Measurements from ENCODE around the gene DNAJB2.

DNAJB2 gene

GRCh38 chr2:219279151-219279915 lies at the start of gene DNAJB2:
TSS of gene DNAJB2 (plus strand) at chr2:219279366. CDS start at chr2:219279834, 468 bp downstream.
- peak; percentile 99 for DNase-seq (ENCODE audit: low read depth)

- peak; percentile 35 for DNase-seq (ENCODE audit: low read depth)
Observed at GRCh38 chr2:219230059-219230540, 49.1 kb upstream of the DNAJB2 start.

DNA sequence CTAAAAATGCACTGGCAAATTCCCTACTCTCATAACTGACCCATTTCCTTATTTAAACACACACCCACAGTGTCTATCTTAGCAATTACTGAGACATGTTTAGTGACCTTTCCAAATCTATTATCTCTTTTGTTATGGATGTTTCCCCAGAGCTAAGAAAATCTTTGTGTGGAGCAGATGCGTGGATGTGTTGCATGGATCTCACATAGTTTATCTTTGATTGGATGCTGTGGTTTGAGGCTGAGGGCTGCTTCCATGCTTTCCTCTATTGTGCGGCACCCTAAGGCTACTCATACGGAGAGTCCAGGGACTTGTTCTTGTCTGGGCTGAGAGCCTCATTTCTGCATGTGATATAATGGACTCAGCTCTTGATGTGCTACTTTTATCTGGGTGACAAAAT lies 44.8 kb upstream of the DNAJB2 start:
- DNase-seq (ENCODE audit: low read depth): no peak

- DNase-seq (ENCODE audit: low read depth): peak; percentile 60
Observed at GRCh38 chr2:219243291-219243761, 35.8 kb upstream of the DNAJB2 start.

GRCh38 chr2:219244789-219245147 lies 34.4 kb upstream of the DNAJB2 start:
- no peak for DNase-seq (ENCODE audit: low read depth)

DNA sequence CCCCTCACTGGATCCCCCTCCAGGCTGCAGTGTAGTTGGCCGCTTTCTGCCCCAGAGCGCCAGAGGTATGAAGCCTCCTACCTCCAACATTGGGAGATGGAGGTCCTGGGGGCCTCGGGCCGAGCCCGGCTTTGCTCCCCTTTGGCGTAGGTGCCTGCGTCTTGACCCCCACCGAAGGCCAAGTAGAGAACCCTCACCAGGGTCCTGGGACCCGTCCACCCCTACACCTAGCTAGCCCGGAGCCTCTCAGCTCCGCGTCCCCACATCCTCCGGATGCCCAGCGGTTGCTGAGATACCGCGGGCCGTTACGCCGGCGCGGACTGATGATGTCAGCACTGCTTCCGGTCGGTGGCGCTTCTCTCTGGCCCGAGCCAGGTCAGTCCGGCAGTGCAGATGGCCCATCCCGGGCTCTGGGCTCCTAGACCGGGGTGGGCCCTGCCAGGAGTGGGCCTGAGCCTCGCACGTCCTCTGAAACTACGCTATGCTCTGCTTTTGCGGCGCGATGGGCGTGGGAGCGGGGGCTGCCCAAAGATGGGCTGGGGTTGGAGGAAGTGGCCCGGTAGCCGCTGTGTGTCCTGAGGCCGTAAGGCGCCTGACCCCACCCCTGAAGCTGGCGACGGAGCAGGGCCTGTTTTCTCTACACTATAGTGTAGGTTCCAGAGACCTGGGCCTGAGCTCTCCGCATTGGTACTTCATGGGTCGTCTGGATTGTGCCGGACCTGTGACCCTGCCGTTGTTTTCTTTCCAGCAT lies 33.8 kb upstream of the DNAJB2 start, which contains the start of the genes GLB1L and STK16:
TSS of gene GLB1L (minus strand) at position 297 of the 751 bp plus-strand sequence. CDS start 1,871 bp downstream, outside the sequence.
TSS of gene STK16 (plus strand) at position 332 of the 751 bp plus-strand sequence. CDS start 521 bp downstream, outside the sequence.
- DNase-seq (ENCODE audit: low read depth): peak; percentile 87

DNA sequence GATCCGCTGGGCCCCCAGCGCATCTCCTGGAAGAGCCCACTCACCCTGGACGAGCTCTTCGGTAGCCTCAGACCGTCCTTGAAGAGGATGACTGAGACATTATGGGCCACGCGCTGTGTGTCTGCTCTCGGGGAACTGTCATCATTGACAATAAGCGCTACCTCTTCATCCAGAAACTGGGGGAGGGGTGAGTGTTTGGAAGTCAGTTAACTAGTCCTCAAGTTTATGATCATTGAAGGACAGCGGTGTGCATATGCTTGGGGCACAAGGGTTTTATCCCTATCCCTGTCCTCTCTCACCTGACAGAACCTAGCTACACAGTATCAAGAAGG lies 33.3 kb upstream of the DNAJB2 start:
- DNase-seq (ENCODE audit: low read depth): no peak

DNA sequence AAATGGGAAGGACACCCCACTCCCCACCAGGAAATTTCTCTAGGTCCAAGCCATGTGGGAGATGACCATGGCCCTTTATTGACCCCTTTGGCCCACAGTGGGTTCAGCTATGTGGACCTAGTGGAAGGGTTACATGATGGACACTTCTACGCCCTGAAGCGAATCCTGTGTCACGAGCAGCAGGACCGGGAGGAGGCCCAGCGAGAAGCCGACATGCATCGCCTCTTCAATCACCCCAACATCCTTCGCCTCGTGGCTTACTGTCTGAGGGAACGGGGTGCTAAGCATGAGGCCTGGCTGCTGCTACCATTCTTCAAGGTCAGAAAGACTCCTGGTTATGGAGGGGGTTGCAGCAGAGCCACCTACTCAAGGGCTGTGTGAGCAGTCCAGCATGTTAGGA lies 32.6 kb upstream of the DNAJB2 start:
- DNase-seq (ENCODE audit: low read depth): no peak

DNA sequence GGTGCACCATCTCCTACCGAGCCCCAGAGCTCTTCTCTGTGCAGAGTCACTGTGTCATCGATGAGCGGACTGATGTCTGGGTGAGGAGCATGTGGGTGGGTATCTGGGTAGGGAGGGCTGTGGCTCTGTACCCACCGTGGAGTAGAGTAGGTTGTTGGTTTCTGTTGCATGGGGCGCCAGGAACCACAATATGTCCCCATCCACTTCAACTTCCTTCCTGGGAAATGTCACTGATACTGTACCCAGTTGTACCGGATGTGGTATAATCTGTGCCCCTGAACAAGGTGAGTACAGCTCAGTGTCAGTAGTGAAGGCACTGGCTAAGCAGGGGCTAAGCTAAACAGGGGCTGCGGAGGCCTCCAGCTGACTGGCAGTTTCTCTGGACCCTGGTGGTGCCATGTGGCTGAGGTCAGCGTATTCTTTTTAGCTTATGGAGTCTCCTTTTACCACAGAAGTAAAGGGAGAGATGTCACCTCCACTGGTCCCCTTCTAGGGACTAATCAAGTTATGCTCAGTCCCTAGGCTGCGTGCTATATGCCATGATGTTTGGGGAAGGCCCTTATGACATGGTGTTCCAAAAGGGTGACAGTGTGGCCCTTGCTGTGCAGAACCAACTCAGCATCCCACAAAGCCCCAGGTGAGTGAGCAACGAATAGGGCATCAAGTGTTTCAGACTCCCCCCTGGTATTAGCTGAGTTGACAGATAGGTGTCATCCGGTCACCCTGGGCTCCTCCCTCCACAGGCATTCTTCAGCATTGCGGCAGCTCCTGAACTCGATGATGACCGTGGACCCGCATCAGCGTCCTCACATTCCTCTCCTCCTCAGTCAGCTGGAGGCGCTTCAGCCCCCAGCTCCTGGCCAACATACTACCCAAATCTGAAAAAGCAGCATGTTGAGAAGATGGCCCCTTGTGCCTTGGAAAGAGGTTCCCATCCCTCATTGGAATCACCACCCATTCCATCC lies 31.2 kb upstream of the DNAJB2 start:
- no peak for DNase-seq (ENCODE audit: low read depth)

- no peak for DNase-seq (ENCODE audit: low read depth)
Observed at GRCh38 chr2:219248845-219249202, 30.3 kb upstream of the DNAJB2 start.

- DNase-seq (ENCODE audit: low read depth): peak; percentile 84
Observed at GRCh38 chr2:219249203-219249980, 29.8 kb upstream of the DNAJB2 start.

DNA sequence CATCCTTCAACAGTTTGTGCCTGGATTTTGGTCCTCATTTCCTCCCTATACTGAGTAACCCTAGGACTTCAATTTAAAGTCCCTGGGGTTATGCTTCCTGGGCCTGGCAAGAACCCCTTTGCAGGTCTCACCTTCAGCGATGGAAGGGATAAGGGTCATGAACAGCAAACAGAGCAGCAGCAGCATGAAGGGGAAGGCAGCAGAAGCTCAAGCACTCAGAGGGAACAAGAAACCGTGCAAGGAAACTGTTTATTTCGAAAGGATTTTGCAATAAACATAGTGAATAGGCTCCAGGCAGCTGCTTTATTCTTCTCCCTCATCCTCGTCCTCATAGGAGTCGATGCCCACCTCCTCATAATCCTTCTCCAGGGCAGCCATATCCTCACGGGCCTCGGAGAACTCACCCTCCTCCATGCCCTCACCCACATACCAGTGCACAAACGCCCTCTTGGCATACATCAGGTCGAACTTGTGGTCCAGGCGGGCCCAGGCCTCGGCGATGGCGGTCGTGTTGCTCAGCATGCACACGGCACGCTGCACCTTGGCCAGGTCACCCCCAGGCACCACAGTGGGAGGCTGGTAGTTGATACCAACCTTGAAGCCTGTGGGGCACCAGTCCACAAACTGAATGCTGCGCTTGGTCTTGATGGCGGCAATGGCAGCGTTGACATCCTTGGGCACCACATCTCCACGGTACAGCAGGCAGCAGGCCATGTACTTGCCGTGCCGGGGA lies 29.0 kb upstream of the DNAJB2 start:
- DNase-seq (ENCODE audit: low read depth): peak; percentile 24

GRCh38 chr2:219251656-219252055 lies 27.5 kb upstream of the DNAJB2 start:
- no peak for DNase-seq (ENCODE audit: low read depth)

DNA sequence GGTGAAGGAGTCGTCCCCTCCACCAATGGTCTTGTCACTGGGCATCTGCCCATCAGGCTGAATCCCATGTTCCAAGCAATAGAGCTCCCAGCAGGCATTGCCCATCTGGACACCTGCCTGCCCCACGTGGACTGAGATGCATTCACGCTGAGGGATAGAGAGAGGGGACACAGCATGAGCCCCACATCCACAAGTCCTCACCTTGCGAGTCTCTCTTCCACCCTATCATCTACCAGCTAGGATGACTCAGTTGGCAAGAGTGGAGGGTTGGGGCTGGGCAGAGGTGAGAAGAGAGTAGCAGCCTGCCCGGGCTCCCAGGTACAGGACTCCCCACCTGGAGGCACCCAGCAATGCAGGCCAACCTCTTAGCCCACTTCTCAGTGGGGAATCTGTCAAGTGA lies 27.1 kb upstream of the DNAJB2 start:
- no peak for DNase-seq (ENCODE audit: low read depth)

DNA sequence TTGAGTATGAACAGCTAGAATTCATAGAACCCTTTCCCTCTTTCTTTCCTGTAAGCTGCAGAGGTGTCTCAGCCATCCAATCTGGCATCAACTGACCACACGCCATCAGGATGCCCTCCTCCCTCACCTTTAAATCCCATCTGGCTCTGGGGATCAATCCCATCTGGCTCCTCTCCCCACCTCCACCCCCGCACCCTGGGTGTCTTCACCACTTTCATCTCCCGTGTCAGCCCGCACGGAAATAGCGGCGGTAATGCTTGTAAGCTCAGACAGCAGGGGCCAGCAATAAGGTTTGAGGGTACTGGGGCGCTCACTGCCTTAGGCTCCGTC lies 26.6 kb upstream of the DNAJB2 start:
- DNase-seq (ENCODE audit: low read depth): no peak

DNA sequence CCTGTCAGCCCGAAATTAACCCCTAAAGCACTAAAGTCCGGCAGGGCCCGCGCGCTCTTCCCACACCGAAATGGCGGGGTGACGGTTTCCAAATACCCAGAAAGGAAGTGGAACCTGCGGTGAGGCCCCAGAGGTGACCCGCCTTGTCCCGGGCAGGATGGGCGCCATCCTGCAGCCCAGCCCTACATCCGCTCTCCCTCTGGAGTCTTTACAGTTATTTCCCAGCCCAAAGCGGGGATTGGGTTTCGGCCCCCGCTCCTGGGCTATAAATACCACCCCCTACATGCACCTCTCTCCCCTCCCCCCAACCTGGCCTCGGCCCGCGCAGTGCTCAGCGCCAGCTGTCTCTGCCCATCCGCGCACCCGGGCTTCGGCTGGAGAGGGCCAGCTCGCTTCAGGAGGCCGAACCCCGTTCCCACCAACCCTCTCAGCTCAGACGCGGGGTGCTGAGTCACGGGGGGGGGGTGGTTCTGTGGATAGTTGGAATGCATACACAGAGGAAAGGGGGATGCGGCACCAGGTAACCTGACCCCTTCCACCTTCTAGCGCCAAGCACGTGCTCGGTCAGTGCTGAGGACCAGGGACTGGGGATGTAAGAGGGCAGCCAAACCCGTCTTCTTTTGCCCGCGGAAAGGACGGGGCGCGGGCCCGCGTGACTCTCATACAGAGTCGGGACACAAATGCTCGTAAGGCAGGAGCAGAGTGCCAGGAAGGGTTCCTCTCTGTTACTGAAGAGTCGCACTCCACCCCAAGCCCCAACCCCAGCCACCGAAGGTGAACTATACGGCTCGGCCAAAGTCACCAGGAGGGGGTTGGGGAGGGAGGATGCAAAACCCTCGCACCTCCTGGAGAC lies 26.0 kb upstream of the DNAJB2 start, which contains the start of gene TUBA4B:
TSS of gene TUBA4B (plus strand) at position 344 of the 853 bp plus-strand sequence. CDS start at position 509, 165 bp downstream.
- DNase-seq (ENCODE audit: low read depth): peak; percentile 40

DNA sequence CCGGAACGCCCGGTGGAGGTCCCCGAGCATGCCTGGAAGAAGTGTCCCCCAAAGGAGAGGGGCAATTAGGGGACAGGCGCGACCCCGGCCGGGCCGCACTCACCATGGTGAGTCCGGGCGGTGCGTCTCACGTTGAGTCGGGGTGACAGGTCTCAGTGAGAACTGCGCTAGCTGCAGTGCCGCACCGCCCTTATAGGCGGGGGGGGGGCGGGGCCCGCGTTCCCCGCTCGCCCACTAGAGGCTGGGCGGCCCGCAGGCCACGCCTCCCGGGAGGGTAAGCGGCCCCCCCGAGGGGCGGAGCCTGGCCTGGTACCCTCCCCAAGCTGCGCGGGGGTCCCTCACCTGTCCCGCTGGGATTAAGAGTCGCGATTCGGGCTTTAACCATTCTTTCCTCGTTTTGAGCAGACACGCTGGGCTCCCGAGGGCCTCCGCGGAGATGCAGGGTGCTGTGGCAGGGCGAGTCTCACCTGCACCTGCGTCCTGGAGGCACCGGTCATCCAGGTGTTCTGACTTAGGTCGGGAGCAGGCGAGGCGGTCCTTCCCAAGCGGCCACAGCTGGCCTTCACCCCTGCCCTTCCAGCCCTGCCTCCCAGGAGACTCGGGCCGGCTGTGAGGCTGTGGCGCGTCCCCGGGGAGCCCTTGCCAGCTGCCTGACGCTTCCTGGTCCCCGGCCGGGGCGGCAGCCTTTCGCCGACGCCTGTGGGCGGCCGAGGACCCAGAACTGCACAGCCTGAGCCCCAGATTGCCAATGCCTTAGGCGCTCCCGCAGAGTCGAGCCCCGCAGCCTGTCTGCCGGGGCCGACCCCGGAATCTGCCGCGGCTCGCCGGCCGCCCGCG lies 25.2 kb upstream of the DNAJB2 start, which contains the start of gene TUBA4A:
TSS of gene TUBA4A (minus strand) at position 166 of the 837 bp plus-strand sequence. CDS start at position 106, 60 bp downstream.
- DNase-seq (ENCODE audit: low read depth): peak; percentile 28

DNA sequence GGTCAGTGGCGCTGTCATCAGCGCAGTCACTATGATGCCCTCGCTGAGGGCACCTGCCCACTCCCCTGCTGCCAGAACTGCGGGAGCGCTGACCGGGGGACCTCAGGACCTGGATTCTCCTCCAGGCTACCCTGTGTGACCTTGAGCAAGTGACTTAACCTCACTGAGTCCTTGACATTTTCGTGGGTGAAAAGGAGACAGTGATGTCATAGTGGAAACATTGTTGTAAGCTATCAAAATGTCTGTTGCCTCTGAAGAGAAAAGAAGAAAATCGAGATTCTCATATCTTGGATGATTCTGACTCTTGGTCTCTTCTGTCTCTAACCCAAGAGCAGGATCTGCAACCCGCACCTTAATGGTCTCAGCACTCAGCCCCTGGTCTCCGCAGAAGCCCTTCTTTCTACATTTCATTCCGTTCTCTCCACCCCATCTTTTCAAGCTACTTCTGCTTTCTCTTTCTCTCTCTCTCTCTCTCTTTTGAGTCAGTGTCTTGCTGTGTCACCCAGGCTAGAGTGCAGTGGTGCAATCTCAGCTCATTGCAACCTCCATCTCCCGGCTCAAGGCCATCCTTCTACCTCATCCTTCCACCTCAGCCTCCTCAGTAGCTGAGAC lies 24.5 kb upstream of the DNAJB2 start:
- DNase-seq (ENCODE audit: low read depth): peak; percentile 55

Measured in amniotic epithelial cell (primary cell).